Stomach (tissue), 4 donors: Measurements from ENCODE around the gene KCNK3.

Experiments
- CTCF ChIP-seq, 7 experiments: fragments of 450-650 bp in 4 of 7; fragments of 200-600 bp in 3 of 7; sonication (generic) in 3 of 7; IDR thresholded peaks; one replicate each; pipeline ENCODE4 v1.5.1; 2016 to 2019; ENCODE audit warnings: antibody characterized with exemption in 7 of 7, control low read depth in 2 of 7, mild to moderate bottlenecking in 1 of 7
- POLR2AphosphoS5 ChIP-seq, 3 donors: sonication (generic); formaldehyde crosslinking; IDR thresholded peaks; one replicate each; pipeline ENCODE4 v1.6.1; 2016; ENCODE audit warnings: antibody characterized with exemption in 3 of 3

GRCh38 chr2:26743852-26744251, 51.3 kb downstream of the KCNK3 start:
- TF ChIP-seq CTCF (IDR thresholded peaks at IDR 0.05): no peak
- no peak for TF ChIP-seq POLR2AphosphoS5 (IDR thresholded peaks at IDR 0.05)
